ENCODE data around the gene SPAG8. TPM values are rescaled to one million over a fixed set of nuclear protein-coding genes. Genes with fewer than 3 reads are reported as not detected.

SPAG8 gene
- total and polyA plus RNA-seq, 2 experiments from 2014 or later: 0.45 TPM

- TF ChIP-seq JUNB (IDR thresholded peaks at IDR 0.05; ENCODE audit: unreplicated experiment) (no peak), NANOG (IDR thresholded peaks at IDR 0.05; ENCODE audit: borderline replicate concordance) (no peak), CREB1 (CRISPR knock-in tag; IDR thresholded peaks at IDR 0.05; ENCODE audit: low read depth) (no peak), EZH2 (IDR thresholded peaks at IDR 0.05; ENCODE audit: low read depth, unreplicated experiment) (no peak), ZNF331 (CRISPR knock-in tag; IDR thresholded peaks at IDR 0.05; ENCODE audit: low read depth) (no peak), ZNF462 (CRISPR knock-in tag; IDR thresholded peaks at IDR 0.05) (no peak), STAT1 (IDR thresholded peaks at IDR 0.05; ENCODE audit: unreplicated experiment) (no peak)
- ATAC-seq: no peak
- DNase-seq (ENCODE audit: low spot score): no peak
- Histone ChIP-seq H3K9me2 (ENCODE audit: insufficient read depth) (no peaks in the 10 kb centered on the region), H3K27ac (ENCODE audit: low read depth) (no peak overlapping the region), H4K20me1 (replicated peaks; ENCODE audit: insufficient read depth) (peaks cover 3% of the 10 kb centered on the region; the same call in 1 of the 2 replicates), H3K79me2 (replicated peaks; ENCODE audit: insufficient read depth) (no peaks in the 10 kb centered on the region; the same call in 1 of the 2 replicates), H3K27me3 (ENCODE audit: insufficient read depth) (no peaks in the 10 kb centered on the region), H3K36me3 (ENCODE audit: insufficient read depth) (no peaks in the 10 kb centered on the region), H3K4me2 (no peak overlapping the region), H3K4me3 (no peak overlapping the region), H3K4me1 (ENCODE audit: insufficient read depth) (peaks cover 16% of the 10 kb centered on the region), H2AFZ (no peak overlapping the region), H3F3A (replicated peaks; ENCODE audit: low read depth) (0 out of 2 replicates have a peak, but pooled peaks cover 4% of the 10 kb centered on the region)
- peaks cover 16% of the 10 kb centered on the region for H3K4me1 Mint-ChIP-seq
- H3K36me3 Mint-ChIP-seq (ENCODE audit: low read depth): no peaks in the 10 kb centered on the region
- no peaks in the 10 kb centered on the region for H3K27me3 Mint-ChIP-seq (ENCODE audit: insufficient read depth, low read depth, poor library complexity)
- H3K4me3 Mint-ChIP-seq: no peak overlapping the region
- H3K9me3 Mint-ChIP-seq: no peaks in the 10 kb centered on the region
- H3K27ac Mint-ChIP-seq: no peak overlapping the region
Observed at GRCh38 chr9:35771943-35772342, 40.1 kb downstream of the SPAG8 start.

- no peak for DNase-seq (ENCODE audit: low spot score)
- Histone ChIP-seq H3K36me3 (ENCODE audit: insufficient read depth) (no peaks in the 10 kb centered on the region), H4K20me1 (replicated peaks; ENCODE audit: insufficient read depth) (peaks cover 3% of the 10 kb centered on the region; the same call in 1 of the 2 replicates), H3K27ac (ENCODE audit: low read depth) (no peak overlapping the region), H3K4me2 (no peak overlapping the region), H3K79me2 (replicated peaks; ENCODE audit: insufficient read depth) (peaks cover 4% of the 10 kb centered on the region; the same call in 1 of the 2 replicates), H3K4me1 (ENCODE audit: insufficient read depth) (peaks cover 16% of the 10 kb centered on the region), H3K4me3 (no peak overlapping the region), H3F3A (replicated peaks; ENCODE audit: low read depth) (0 out of 2 replicates have a peak, but pooled peaks cover 4% of the 10 kb centered on the region), H3K9me2 (ENCODE audit: insufficient read depth) (no peaks in the 10 kb centered on the region), H2AFZ (no peak overlapping the region), H3K27me3 (ENCODE audit: insufficient read depth) (no peaks in the 10 kb centered on the region)
- no peak for TF ChIP-seq REST (IDR thresholded peaks at IDR 0.05; ENCODE audit: unreplicated experiment)
- Mint-ChIP-seq H3K36me3 (ENCODE audit: low read depth) (no peaks in the 10 kb centered on the region), H3K4me1 (peaks cover 16% of the 10 kb centered on the region), H3K27me3 (ENCODE audit: insufficient read depth, low read depth, poor library complexity) (no peaks in the 10 kb centered on the region), H3K27ac (no peak overlapping the region), H3K9me3 (no peaks in the 10 kb centered on the region), H3K4me3 (no peak overlapping the region)
- ATAC-seq: no peak
Observed at GRCh38 chr9:35771534-35771933, 40.5 kb downstream of the SPAG8 start.

Measured in GM23338 (cell line).